B cell (primary cell): ENCODE data around the gene HIVEP1.

Source experiments
- CTCF ChIP-seq: fragments of 200-600 bp; IDR thresholded peaks from one replicate; pipeline ENCODE4 v1.8.0; 2022; ENCODE audit warnings: antibody characterized with exemption, mild to moderate bottlenecking
- EZH2 ChIP-seq: IDR thresholded peaks from 2 replicates; pipeline ENCODE4 v1.6.1; 2012; ENCODE audit warnings: borderline replicate concordance, low read depth, mild to moderate bottlenecking, moderate library complexity, low read length; ENCODE audit not compliant: insufficient read depth, poor library complexity, severe bottlenecking

GRCh38 chr6:12032783-12033573 lies 20.9 kb downstream of the HIVEP1 start:
- TF ChIP-seq CTCF (no peak), EZH2 (no peak)
